Thyroid gland (tissue), 4 donors: ENCODE results near the gene PKM. TPM values are rescaled to one million over a fixed set of nuclear protein-coding genes. Genes with fewer than 3 reads are reported as not detected.

Experiments
- DNase-seq, 2 donors: peaks; one replicate each; pipeline ENCODE4 v3.0.0-alpha.2; 2019
- H3K27ac ChIP-seq, 3 donors: fragments of 200-600 bp; sonication (generic); 1 replicate in 2 of 3; 2 replicates in 1 of 3; pipeline ENCODE4 v1.5.1; 2016 to 2019; ENCODE audit warnings: mild to moderate bottlenecking in 1 of 3, moderate library complexity in 1 of 3
- H3K27me3 ChIP-seq: fragments of 200-600 bp; sonication (generic); one replicate; pipeline ENCODE4 v1.5.1; 2019
- H3K36me3 ChIP-seq, 2 donors: fragments of 200-600 bp; sonication (generic); one replicate each; pipeline ENCODE4 v1.5.1; 2016 to 2019
- H3K4me1 ChIP-seq, 2 donors: fragments of 200-600 bp; sonication (generic); one replicate each; pipeline ENCODE4 v1.5.1; 2017 to 2019
- H3K4me3 ChIP-seq, 3 donors: fragments of 200-600 bp; sonication (generic); replicated peaks in 1 of 3; 1 replicate in 2 of 3; 2 replicates in 1 of 3; pipeline ENCODE4 v1.5.1; 2016; ENCODE audit warnings: mild to moderate bottlenecking in 1 of 3
- H3K9me3 ChIP-seq: fragments of 200-600 bp; sonication (generic); one replicate; pipeline ENCODE4 v1.5.1; 2017
- CTCF ChIP-seq, 6 experiments: fragments of 200-600 bp in 3 of 6; fragments of 450-650 bp in 3 of 6; sonication (generic) in 3 of 6; IDR thresholded peaks; one replicate each; pipeline ENCODE4 v1.5.1; 2016 to 2019; ENCODE audit warnings: antibody characterized with exemption in 6 of 6, mild to moderate bottlenecking in 2 of 6, inconsistent platforms in 1 of 6, moderate library complexity in 1 of 6
- POLR2A ChIP-seq, 2 donors: fragments of 450-650 bp; IDR thresholded peaks; one replicate each; pipeline ENCODE4 v1.6.1; 2017; ENCODE audit warnings: antibody characterized with exemption in 2 of 2, mild to moderate bottlenecking in 2 of 2, moderate library complexity in 1 of 2
- whole genome bisulfite sequencing, 2 donors: methylation state at CpG; one replicate each; pipeline ENCODE4 v1.1.5; 2017; 5-methylcytosine and 5-hydroxymethylcytosine counted together
- intact Hi-C: fragments of 100-400 bp; cut with DNase I; formaldehyde crosslinking; loops from one replicate; pipeline ENCODE4 v1.15.1; 2023
- total RNA-seq, 4 donors: library from RNA; depleted of rRNA; stranded (reverse); fragments of >200 nt; gene quantifications; one replicate each; pipeline ENCODE4 v1.2.3, GENCODE V29; 2016

The PKM gene
- total RNA-seq, 4 donors from 2014 or later: 270 to 587 (median 340) TPM

- DNase-seq: peak; percentile 90 to 93
- no peak for TF ChIP-seq CTCF (IDR thresholded peaks at IDR 0.05)
- peak in 1 of 2 donors; percentile 71 for TF ChIP-seq POLR2A (IDR thresholded peaks at IDR 0.05)
- Histone ChIP-seq H3K4me3 (peak overlapping the region; percentile 65 to 85 (median 77)), H3K27me3 (no peaks in the 10 kb centered on the region), H3K4me1 (peaks cover 35 to 46% of the 10 kb centered on the region in 2 donors), H3K36me3 (no peaks in the 10 kb centered on the region), H3K27ac (peak overlapping the region; percentile 72 to 98 (median 88)), H3K9me3 (no peaks in the 10 kb centered on the region)
- WGBS, 2 donors: 0 to 1% methylated on average over 32 to 40 of the region's 79 CpGs
- intact Hi-C loops: no loop called here
These were observed 559 bp downstream of the PKM start for GRCh38 chr15:72230197-72231065.

- H3K27me3 ChIP-seq: no peaks in the 10 kb centered on the region
- 0 to 1% methylated on average over 17 to 21 of the region's 29 CpGs for WGBS, 2 donors
- intact Hi-C loops: no loop called here
- peaks cover 35 to 46% of the 10 kb centered on the region in 2 donors for H3K4me1 ChIP-seq
- H3K27ac ChIP-seq: peak overlapping the region; percentile 68 to 98 (median 88)
- no peaks in the 10 kb centered on the region for H3K36me3 ChIP-seq
- peak overlapping the region; percentile 65 to 85 (median 77) for H3K4me3 ChIP-seq
- H3K9me3 ChIP-seq: no peaks in the 10 kb centered on the region
- DNase-seq: no peak
- no peak for TF ChIP-seq CTCF (IDR thresholded peaks at IDR 0.05)
- no peak for TF ChIP-seq POLR2A (IDR thresholded peaks at IDR 0.05)
These were observed 1.1 kb downstream of the PKM start for GRCh38 chr15:72229947-72230196.

- TF ChIP-seq CTCF (IDR thresholded peaks at IDR 0.05) (no peak), POLR2A (IDR thresholded peaks at IDR 0.05) (no peak)
- peaks cover 35 to 46% of the 10 kb centered on the region in 2 donors for H3K4me1 ChIP-seq
- no peaks in the 10 kb centered on the region for H3K27me3 ChIP-seq
- intact Hi-C loops: no loop called here
- no peaks in the 10 kb centered on the region for H3K36me3 ChIP-seq
- H3K9me3 ChIP-seq: no peaks in the 10 kb centered on the region
- 17 to 23% methylated on average over 25 of the region's 25 CpGs for WGBS, 2 donors
- H3K4me3 ChIP-seq: peak overlapping the region in 2 of 3 donors; percentile 65 to 85
- no peak for DNase-seq
- peak overlapping the region; percentile 68 to 98 (median 88) for H3K27ac ChIP-seq
These were observed 1.7 kb downstream of the PKM start for GRCh38 chr15:72229076-72229946.

- peak overlapping the region in 1 of 3 donors; percentile 98 for H3K27ac ChIP-seq
- no peak overlapping the region for H3K4me3 ChIP-seq
- intact Hi-C loops: no loop called here
- H3K4me1 ChIP-seq: peaks cover 36 to 45% of the 10 kb centered on the region in 2 donors
- no peaks in the 10 kb centered on the region for H3K36me3 ChIP-seq
- no peak for TF ChIP-seq POLR2A (IDR thresholded peaks at IDR 0.05)
- TF ChIP-seq CTCF (IDR thresholded peaks at IDR 0.05): no peak
- H3K9me3 ChIP-seq: no peaks in the 10 kb centered on the region
- H3K27me3 ChIP-seq: no peaks in the 10 kb centered on the region
- no peak for DNase-seq
- WGBS, 2 donors: 74 to 83% methylated on average over 4 of the region's 4 CpGs
These were observed 3.3 kb downstream of the PKM start for GRCh38 chr15:72227720-72228119.
